Naive thymus-derived CD4-positive, alpha-beta T cell (primary cell): ENCODE measurements around the gene RAPSN. TPM values are rescaled to one million over a fixed set of nuclear protein-coding genes. Genes with fewer than 3 reads are reported as not detected.

Source experiments
- ATAC-seq: fragments of 150-1000 bp; cut with Tn5 transposase; 2 replicates; pipeline ENCODE4 v1.10.0; 2021; ENCODE audit warnings: mild to moderate bottlenecking, moderate library complexity
- CTCF ChIA-PET: fragments of 350-600 bp; sonication (Branson Sonifier 250); formaldehyde crosslinking; loops from one replicate; lab custom pipeline; 2021; ENCODE audit warnings: antibody characterized with exemption; lab: Charles Lee
- POLR2A ChIA-PET: fragments of 350-600 bp; sonication (Branson Sonifier 250); formaldehyde crosslinking; loops from one replicate; lab custom pipeline; 2021; ENCODE audit warnings: antibody characterized with exemption, inconsistent platforms; lab: Charles Lee
- DNase-seq, 9 donors: peaks; one replicate each; pipeline versions ENCODE4 v3.0.0 to v3.0.0-alpha.2; 2020 to 2022; ENCODE audit warnings: mixed read lengths in 1 of 9
- H3K27ac ChIP-seq: one replicate; pipeline ENCODE4 v1.7.0; 2013; ENCODE audit warnings: mild to moderate bottlenecking, low read depth, low read length, moderate library complexity
- H3K27me3 ChIP-seq, 2 donors: one replicate each; pipeline ENCODE4 v1.7.0; 2013; ENCODE audit warnings: low read length in 2 of 2, mild to moderate bottlenecking in 2 of 2, moderate library complexity in 2 of 2; ENCODE audit not compliant: control insufficient read depth in 2 of 2, insufficient read depth in 2 of 2
- H3K36me3 ChIP-seq, 3 experiments: 1 replicate in 2 of 3; 2 replicates in 1 of 3; pipeline ENCODE4 v1.7.0; 2013; ENCODE audit warnings: low read length in 3 of 3, mild to moderate bottlenecking in 3 of 3, moderate library complexity in 1 of 3; ENCODE audit not compliant: insufficient read depth in 3 of 3, control insufficient read depth in 2 of 3
- H3K4me1 ChIP-seq, 2 donors: one replicate each; pipeline ENCODE4 v1.7.0; 2013; ENCODE audit warnings: low read length in 2 of 2, mild to moderate bottlenecking in 2 of 2, moderate library complexity in 1 of 2; ENCODE audit not compliant: control insufficient read depth in 2 of 2, insufficient read depth in 2 of 2
- H3K4me3 ChIP-seq: 2 replicates; pipeline ENCODE4 v1.7.0; 2013; ENCODE audit warnings: mild to moderate bottlenecking, low read length
- H3K9me3 ChIP-seq, 3 experiments: 1 replicate in 2 of 3; 2 replicates in 1 of 3; pipeline ENCODE4 v1.7.0; 2013; ENCODE audit warnings: low read length in 3 of 3; ENCODE audit not compliant: control insufficient read depth in 2 of 3
- H3K27ac Mint-ChIP-seq, 9 donors: one replicate each; pipeline ENCODE4 v1.8.0; 2020 to 2022; ENCODE audit warnings: mixed read lengths in 9 of 9, mild to moderate bottlenecking in 8 of 9, moderate library complexity in 5 of 9, inconsistent platforms in 2 of 9
- H3K27me3 Mint-ChIP-seq, 5 donors: one replicate each; pipeline ENCODE4 v1.8.0; 2021 to 2022; ENCODE audit warnings: mixed read lengths in 5 of 5, mild to moderate bottlenecking in 1 of 5
- H3K36me3 Mint-ChIP-seq, 5 donors: one replicate each; pipeline ENCODE4 v1.8.0; 2020 to 2022; ENCODE audit warnings: mixed read lengths in 5 of 5, mild to moderate bottlenecking in 3 of 5, inconsistent platforms in 1 of 5
- H3K4me1 Mint-ChIP-seq, 7 donors: one replicate each; pipeline ENCODE4 v1.8.0; 2020 to 2022; ENCODE audit warnings: mixed read lengths in 7 of 7, mild to moderate bottlenecking in 3 of 7, inconsistent platforms in 1 of 7
- H3K4me3 Mint-ChIP-seq, 10 donors: one replicate each; pipeline ENCODE4 v1.8.0; 2020 to 2022; ENCODE audit warnings: mild to moderate bottlenecking in 10 of 10, mixed read lengths in 10 of 10, moderate library complexity in 6 of 10, inconsistent platforms in 2 of 10
- H3K9me3 Mint-ChIP-seq, 11 donors: one replicate each; pipeline ENCODE4 v1.8.0; 2020 to 2022; ENCODE audit warnings: mixed read lengths in 11 of 11, mild to moderate bottlenecking in 4 of 11, inconsistent platforms in 1 of 11, moderate library complexity in 1 of 11
- intact Hi-C, 2 donors: fragments of 100-400 bp; cut with micrococcal nuclease; formaldehyde crosslinking; loops; one replicate each; pipeline ENCODE4 v1.15.1; 2023
- polyA plus RNA-seq, 2 donors: library from polyadenylated mRNA; unstranded; fragments of 300-500 nt; fragmentation: Illumina TruSeq; gene quantifications; one replicate each; pipeline ENCODE4 v1.2.3, GENCODE V29; 2021
- total RNA-seq, 6 experiments: library from RNA in 5 of 6; stranded (reverse) in 5 of 6; gene quantifications; 1 replicate in 5 of 6; 2 replicates in 1 of 6; pipeline ENCODE4 v1.2.3 and lab custom pipeline; 2021 to 2026

The RAPSN gene
- total and polyA plus RNA-seq, 7 experiments from 2014 or later: 0.99 to 1.7 (median 1.4) TPM; not detected in 2

DNA sequence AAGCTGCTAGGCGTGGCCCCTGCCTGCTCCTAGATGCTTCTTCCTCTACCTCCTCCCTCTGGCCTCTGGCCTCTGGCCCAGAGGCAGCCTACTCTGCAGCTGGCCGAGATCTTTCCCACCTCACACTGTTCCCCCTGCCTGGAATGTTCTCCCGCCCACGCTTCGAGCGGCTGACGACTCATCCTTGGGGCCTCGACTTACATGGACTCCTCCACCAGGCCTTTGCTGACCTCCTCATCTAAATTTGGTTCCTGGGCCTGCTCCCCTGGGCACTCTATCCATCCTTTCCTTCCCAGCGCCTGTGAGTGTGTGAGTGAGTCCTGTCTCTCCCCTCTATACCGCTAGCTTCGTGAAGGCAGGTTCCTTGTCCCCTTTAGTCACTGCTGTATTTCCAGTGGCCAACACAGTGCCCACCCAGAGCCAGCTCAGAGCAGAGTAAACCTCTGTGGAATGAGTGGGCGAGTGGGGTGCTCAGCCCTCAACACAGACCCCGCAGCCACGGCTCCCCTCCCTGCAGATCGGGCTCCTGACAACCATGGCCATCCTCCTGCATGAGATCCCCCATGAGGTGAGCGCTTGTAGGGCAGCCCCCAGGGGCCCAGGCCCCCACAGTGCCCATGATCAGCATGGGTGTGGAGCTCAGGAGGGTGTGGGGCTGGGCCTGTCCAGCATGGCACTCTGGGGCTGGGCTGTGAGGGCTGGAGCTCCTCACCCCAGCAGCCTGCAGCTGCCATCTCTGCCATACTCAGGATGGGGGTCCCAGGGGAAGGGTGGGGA lies 34.8 kb downstream of the RAPSN start:
- ChIA-PET POLR2A (no interaction called here), CTCF (interaction anchor here (8.3 kb wide), 1 partner anchor 43 kb away, joined by 140 read pairs; no protein-coding TSS in a partner anchor)
- intact Hi-C loops: loop anchor here in 1 of 2 donors (5.0 kb wide), 1 partner anchor 587 kb away; no protein-coding TSS in a partner anchor
- Histone ChIP-seq H3K4me3 (no peak overlapping the region), H3K36me3 (peaks cover 0 to 68% (median 0%) of the 10 kb centered on the region in 3 experiments), H3K9me3 (no peaks in the 10 kb centered on the region), H3K27me3 (no peaks in the 10 kb centered on the region), H3K4me1 (peaks cover 0 to 3% of the 10 kb centered on the region in 2 donors), H3K27ac (no peak overlapping the region)
- ATAC-seq (no peak), DNase-seq (no peak)
- Mint-ChIP-seq H3K4me1 (peaks cover 0 to 12% (median 7%) of the 10 kb centered on the region in 7 donors), H3K27ac (peak overlapping the region in 3 of 9 donors; percentile 76 to 84 (median 77)), H3K27me3 (no peaks in the 10 kb centered on the region), H3K36me3 (peaks cover 0 to 16% (median 6%) of the 10 kb centered on the region in 5 donors), H3K4me3 (no peak overlapping the region), H3K9me3 (no peaks in the 10 kb centered on the region)

DNA sequence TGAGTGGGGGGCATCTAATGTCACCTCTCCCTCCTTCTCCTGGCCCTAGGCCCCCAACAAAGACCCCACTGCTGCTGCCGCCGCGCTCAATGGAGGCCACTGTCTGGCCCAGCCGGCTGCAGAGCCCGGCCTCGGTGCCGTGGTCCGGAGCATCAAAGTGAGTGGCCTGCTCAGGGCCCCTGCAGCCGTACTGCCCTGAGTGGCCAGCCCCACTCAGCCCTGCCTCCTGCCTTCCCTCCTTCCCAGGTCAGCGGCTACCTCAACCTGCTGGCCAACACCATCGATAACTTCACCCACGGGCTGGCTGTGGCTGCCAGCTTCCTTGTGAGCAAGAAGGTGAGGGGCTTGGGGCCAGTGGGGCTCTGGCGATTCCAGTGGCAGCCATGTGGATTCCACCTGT lies 35.6 kb downstream of the RAPSN start:
- no peaks in the 10 kb centered on the region for H3K27me3 ChIP-seq
- Mint-ChIP-seq H3K36me3 (peaks cover 0 to 16% (median 4%) of the 10 kb centered on the region in 5 donors), H3K9me3 (no peaks in the 10 kb centered on the region), H3K4me3 (no peak overlapping the region), H3K27me3 (no peaks in the 10 kb centered on the region), H3K4me1 (peaks cover 0 to 16% (median 9%) of the 10 kb centered on the region in 7 donors), H3K27ac (peak overlapping the region in 1 of 9 donors; percentile 77)
- no peak overlapping the region for H3K27ac ChIP-seq
- peaks cover 3 to 7% of the 10 kb centered on the region in 2 donors for H3K4me1 ChIP-seq
- no peaks in the 10 kb centered on the region for H3K9me3 ChIP-seq
- DNase-seq (no peak), ATAC-seq (no peak)
- H3K4me3 ChIP-seq: no peak overlapping the region
- CTCF ChIA-PET: interaction anchor here (8.3 kb wide), 1 partner anchor 42 kb away, joined by 140 read pairs; no protein-coding TSS in a partner anchor
- intact Hi-C loops: loop anchor here in 1 of 2 donors (5.0 kb wide), 1 partner anchor 586 kb away; no protein-coding TSS in a partner anchor
- peaks cover 0 to 60% (median 0%) of the 10 kb centered on the region in 3 experiments for H3K36me3 ChIP-seq
- POLR2A ChIA-PET: no interaction called here

DNA sequence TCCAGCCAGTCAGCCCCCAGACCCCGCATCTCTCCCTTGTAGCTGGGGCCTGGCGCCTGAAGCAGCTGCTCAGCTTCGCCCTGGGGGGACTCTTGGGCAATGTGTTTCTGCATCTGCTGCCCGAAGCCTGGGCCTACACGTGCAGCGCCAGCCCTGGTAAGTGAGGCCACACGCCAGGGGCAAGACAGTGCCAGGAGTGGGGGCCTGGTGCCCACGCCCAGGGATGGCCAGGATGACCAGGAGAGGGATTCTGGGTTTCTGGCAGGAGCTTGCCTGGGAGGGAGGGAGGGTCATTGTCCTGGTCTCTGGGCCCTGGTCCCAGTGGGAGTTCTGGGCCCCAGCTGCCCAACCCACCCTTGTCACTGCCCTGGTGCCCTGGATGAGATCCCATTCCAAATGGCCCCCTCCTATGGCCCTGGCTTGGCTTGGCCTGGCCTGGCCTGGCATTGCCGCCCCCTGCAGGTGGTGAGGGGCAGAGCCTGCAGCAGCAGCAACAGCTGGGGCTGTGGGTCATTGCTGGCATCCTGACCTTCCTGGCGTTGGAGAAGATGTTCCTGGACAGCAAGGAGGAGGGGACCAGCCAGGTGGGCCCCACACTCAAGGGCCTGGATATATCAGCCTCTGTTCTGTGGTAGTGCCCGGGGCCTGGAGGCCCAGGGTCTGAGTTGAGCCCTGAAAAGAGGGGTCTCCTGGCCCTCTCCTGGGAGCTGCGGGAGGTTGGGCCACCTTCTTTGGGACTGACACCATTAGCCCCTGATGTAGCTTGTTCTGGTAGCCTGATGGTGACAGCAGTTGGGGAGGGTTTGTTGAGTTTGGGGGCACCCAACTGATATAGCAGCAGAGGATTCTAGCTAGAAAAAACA lies 36.8 kb downstream of the RAPSN start:
- Mint-ChIP-seq H3K4me3 (no peak overlapping the region), H3K27ac (peak overlapping the region in 2 of 9 donors; percentile 56 to 65), H3K27me3 (no peaks in the 10 kb centered on the region), H3K9me3 (no peaks in the 10 kb centered on the region), H3K36me3 (peaks cover 0 to 12% (median 0%) of the 10 kb centered on the region in 5 donors), H3K4me1 (peaks cover 4 to 23% (median 17%) of the 10 kb centered on the region in 7 donors)
- peaks cover 8 to 13% of the 10 kb centered on the region in 2 donors for H3K4me1 ChIP-seq
- POLR2A ChIA-PET: interaction anchor here (0.8 to 4.1 kb wide), 7 partner anchors 14 to 140 kb away, joined by 3 to 15 read pairs (median 4); partner anchors contain the start of genes PSMC3 and SPI1
- H3K4me3 ChIP-seq: no peak overlapping the region
- ATAC-seq (no peak), DNase-seq (peak in 7 of 9 donors; percentile 28 to 72 (median 48))
- no peaks in the 10 kb centered on the region for H3K9me3 ChIP-seq
- intact Hi-C loops: loop anchor here (1.0 to 5.0 kb wide), 5 partner anchors 38 to 585 kb away; no protein-coding TSS in a partner anchor
- peaks cover 0 to 48% (median 0%) of the 10 kb centered on the region in 3 experiments for H3K36me3 ChIP-seq
- H3K27me3 ChIP-seq: no peaks in the 10 kb centered on the region
- CTCF ChIA-PET: interaction anchor here (0.6 to 8.3 kb wide), 20 partner anchors 9 to 608 kb away, joined by 3 to 140 read pairs (median 4); partner anchors contain the start of gene ARFGAP2
- H3K27ac ChIP-seq: no peak overlapping the region

DNA sequence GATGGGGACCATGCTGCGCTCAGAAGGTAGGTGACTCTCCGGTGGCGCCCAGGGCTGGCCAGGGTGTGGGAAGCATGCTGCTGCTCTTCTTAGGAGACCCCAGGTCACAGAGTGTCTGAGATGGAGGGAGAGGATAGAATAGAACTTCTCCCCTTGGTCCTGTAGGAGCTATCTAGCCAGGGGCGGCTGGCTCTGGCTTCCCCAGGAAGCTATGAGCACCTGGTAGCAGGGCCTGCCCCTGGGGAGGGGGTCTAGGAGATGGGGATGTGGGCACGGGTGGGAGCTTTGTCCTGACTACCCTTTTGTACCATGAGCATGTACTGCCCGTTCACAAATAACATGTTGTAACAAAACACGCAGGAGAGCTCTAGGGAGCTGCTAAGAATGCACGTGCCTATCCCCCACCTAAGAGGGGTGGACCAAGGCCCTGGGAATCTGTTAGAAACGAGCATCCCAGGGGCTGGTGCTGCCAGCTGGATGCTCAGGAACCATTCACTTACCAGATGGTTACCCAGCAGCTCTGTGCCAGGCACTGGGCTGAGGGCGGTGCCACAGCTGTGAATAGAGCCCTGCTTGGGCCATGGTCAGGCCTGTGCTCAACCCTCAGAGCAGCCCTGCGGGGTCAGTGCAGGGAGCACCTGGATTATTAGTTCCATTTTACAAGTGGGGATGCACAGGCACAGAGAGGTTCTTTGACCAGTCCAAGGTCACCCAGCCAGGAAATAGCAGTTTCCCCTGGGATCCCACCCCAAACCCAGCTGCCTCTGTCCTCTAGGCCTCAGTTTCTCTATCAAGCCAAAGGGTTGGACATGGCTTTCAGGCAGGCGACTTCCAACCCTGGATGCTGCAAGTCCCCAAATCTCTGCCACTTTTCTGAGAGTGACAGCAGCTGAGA lies 38.3 kb downstream of the RAPSN start:
- no peak for ATAC-seq
- H3K27ac Mint-ChIP-seq: peak overlapping the region in 2 of 9 donors; percentile 31 to 43

DNA sequence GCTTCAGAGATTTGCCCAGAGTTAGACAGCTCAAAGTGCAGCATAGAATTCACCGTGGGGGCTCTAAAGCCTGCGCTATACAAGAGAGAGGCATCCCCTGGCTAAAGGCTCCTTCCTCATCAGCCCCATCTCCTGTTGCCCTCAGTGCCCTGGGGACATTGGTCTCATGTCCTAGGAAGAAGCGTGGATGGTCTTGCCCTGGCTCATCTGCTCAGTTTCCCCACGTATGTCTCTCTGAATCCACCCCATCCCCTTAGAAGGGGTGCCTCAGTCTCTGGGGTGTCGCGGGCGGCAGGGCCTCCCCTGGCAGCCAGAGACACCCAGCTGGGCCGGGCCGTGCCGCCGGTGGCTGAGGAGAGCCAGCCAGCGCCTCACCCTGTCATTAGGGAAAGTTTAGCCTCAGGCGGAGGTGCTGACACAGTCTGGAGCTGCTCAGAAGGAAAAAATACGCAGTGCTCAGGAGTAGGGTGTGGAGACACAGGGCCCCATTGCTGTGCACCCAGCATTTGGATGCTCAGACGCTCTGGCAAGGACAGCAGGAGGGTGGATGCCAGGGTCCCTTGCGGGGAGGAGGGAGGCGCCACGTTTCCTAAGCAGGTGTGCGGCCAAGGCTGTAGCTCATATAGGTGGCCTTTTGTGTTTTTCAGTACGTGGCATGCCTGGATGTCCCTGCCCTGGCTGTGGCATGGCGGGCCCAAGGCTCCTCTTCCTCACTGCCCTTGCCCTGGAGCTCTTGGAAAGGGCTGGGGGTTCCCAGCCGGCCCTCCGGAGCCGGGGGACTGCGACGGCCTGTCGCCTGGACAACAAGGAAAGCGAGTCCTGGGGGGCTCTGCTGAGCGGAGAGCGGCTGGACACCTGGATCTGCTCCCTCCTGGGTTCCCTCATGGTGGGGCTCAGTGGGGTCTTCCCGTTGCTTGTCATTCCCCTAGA lies 39.2 kb downstream of the RAPSN start:
- ATAC-seq (no peak), DNase-seq (no peak)
- H3K9me3 Mint-ChIP-seq: no peaks in the 10 kb centered on the region
- peaks cover 8 to 13% of the 10 kb centered on the region in 2 donors for H3K4me1 ChIP-seq
- peak overlapping the region; percentile 71 for H3K4me3 ChIP-seq
- H3K27ac ChIP-seq: peak overlapping the region; percentile 83
- H3K27me3 Mint-ChIP-seq: no peaks in the 10 kb centered on the region
- H3K36me3 ChIP-seq: peaks cover 0 to 26% (median 0%) of the 10 kb centered on the region in 3 experiments
- H3K27me3 ChIP-seq: no peaks in the 10 kb centered on the region
- peak overlapping the region; percentile 88 to 96 (median 92) for H3K27ac Mint-ChIP-seq
- CTCF ChIA-PET: interaction anchor here (0.5 to 8.3 kb wide), 7 partner anchors 15 to 181 kb away, joined by 3 to 140 read pairs (median 3); partner anchors contain the start of gene PSMC3
- intact Hi-C loops: loop anchor here (2.0 to 10.0 kb wide), 4 partner anchors 195 to 582 kb away; partner anchors contain the start of genes ARFGAP2 (in 1 of the 2), CSTPP1 (in 1 of the 2) and DDB2 (in 1 of the 2)
- POLR2A ChIA-PET: interaction anchor here (0.6 to 4.3 kb wide), 4 partner anchors 10 to 160 kb away, joined by 3 to 40 read pairs (median 16); no protein-coding TSS in a partner anchor
- H3K9me3 ChIP-seq: no peaks in the 10 kb centered on the region
- H3K36me3 Mint-ChIP-seq: peaks cover 0 to 8% (median 0%) of the 10 kb centered on the region in 5 donors
- H3K4me1 Mint-ChIP-seq: peaks cover 4 to 28% (median 21%) of the 10 kb centered on the region in 7 donors
- H3K4me3 Mint-ChIP-seq: peak overlapping the region; percentile 87 to 99 (median 91)

More for the DNA sequence above, 38.3 kb downstream of the RAPSN start:
- H3K27ac ChIP-seq: no peak overlapping the region
- ChIA-PET POLR2A (interaction anchor here (0.6 to 4.3 kb wide), 6 partner anchors 10 to 161 kb away, joined by 3 to 40 read pairs (median 9); no protein-coding TSS in a partner anchor), CTCF (interaction anchor here (0.5 to 8.3 kb wide), 16 partner anchors 7 to 238 kb away, joined by 3 to 140 read pairs (median 4); partner anchors contain the start of gene ARFGAP2)
- H3K9me3 Mint-ChIP-seq: no peaks in the 10 kb centered on the region
- H3K4me1 Mint-ChIP-seq: peaks cover 4 to 28% (median 21%) of the 10 kb centered on the region in 7 donors
- peak overlapping the region in 3 of 10 donors; percentile 13 to 97 (median 73) for H3K4me3 Mint-ChIP-seq
- H3K27me3 ChIP-seq: no peaks in the 10 kb centered on the region
- H3K9me3 ChIP-seq: no peaks in the 10 kb centered on the region
- DNase-seq: no peak
- H3K36me3 ChIP-seq: peaks cover 0 to 35% (median 0%) of the 10 kb centered on the region in 3 experiments
- H3K4me3 ChIP-seq: no peak overlapping the region
- peaks cover 8 to 13% of the 10 kb centered on the region in 2 donors for H3K4me1 ChIP-seq
- H3K36me3 Mint-ChIP-seq: peaks cover 0 to 12% (median 0%) of the 10 kb centered on the region in 5 donors
- no peaks in the 10 kb centered on the region for H3K27me3 Mint-ChIP-seq
- intact Hi-C loops: loop anchor here in 1 of 2 donors (5.0 kb wide), 1 partner anchor 583 kb away; no protein-coding TSS in a partner anchor
